HL-60 (cell line): Measurements from ENCODE around the gene RAMACL.

Experiments used
- CTCF ChIP-seq: IDR thresholded peaks from one replicate; pipeline ENCODE4 v1.5.1; 2011; ENCODE audit warnings: low read length, control low read depth, inconsistent platforms; ENCODE audit not compliant: insufficient read depth
- POLR2AphosphoS5 ChIP-seq: IDR thresholded peaks from 2 replicates; pipeline ENCODE4 v1.6.1; 2012; ENCODE audit warnings: low read depth

- TF ChIP-seq CTCF (no peak), POLR2AphosphoS5 (no peak)
Observed at GRCh38 chr6:166627033-166627874, 40.8 kb upstream of the RAMACL start, which contains the start of gene RPS6KA2.
